ENCODE data around the gene SETBP1.

DNA sequence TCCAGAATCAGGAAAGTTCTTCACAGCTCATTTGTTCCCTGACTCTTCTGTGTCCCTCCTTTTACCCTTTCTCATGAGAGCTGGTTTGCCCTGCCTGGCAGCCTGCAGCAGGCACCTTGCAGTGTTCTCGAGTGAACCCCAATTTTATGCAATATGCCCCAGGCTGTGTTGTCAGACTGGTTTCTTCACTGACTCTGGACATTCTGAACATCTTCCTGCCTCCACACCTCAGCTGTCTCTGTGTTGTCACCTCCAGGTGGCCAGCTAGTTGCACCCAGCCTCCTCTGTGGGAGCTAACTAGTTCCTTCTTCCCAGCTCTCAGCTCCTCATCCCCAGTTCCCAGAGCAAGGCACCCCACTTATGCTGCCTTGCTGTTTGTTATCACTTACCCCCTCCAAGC lies 5.5 kb downstream of the SETBP1 start:
- TF ChIP-seq CTCF (conservative IDR thresholded peaks at IDR 0.05; ENCODE audit: low read depth, low read length) (no peak), EZH2 (IDR thresholded peaks at IDR 0.05; ENCODE audit: borderline replicate concordance, low read depth, low read length, poor library complexity, severe bottlenecking) (no peak)
